MCF 10A (cell line): ENCODE data around the gene PARD3. TPM values are rescaled to one million over a fixed set of nuclear protein-coding genes. Genes with fewer than 3 reads are reported as not detected.

Source experiments
- BruUV-seq: library from RNA; stranded (reverse); fragments of 400-500 nt; replicated peaks from 2 replicates; lab custom pipeline; 2021; lab: Mats Ljungman, UMichigan
- CTCF ChIA-PET: fragments of 300-600 bp; sonication (Branson Sonifier 250); formaldehyde crosslinking; extraction: SDS; loops from one replicate; lab custom pipeline; 2021; ENCODE audit warnings: antibody characterized with exemption, inconsistent platforms; lab: Yijun Ruan, JAX
- POLR2A ChIA-PET: fragments of 300-600, 350-650 bp; sonication (Branson Sonifier 250); formaldehyde crosslinking; extraction: SDS; loops from one replicate; lab custom pipeline; 2020; ENCODE audit warnings: antibody characterized with exemption, inconsistent platforms; lab: Yijun Ruan, JAX
- DNase-seq: peaks from one replicate; pipeline ENCODE4 v3.0.0-alpha.2; 2018; ENCODE audit not compliant: unreplicated experiment
- H3K27ac Mint-ChIP-seq: one replicate; pipeline ENCODE4 v1.8.0; 2022; ENCODE audit warnings: mild to moderate bottlenecking, low read depth, mixed read lengths; ENCODE audit not compliant: unreplicated experiment
- H3K27me3 Mint-ChIP-seq: one replicate; pipeline ENCODE4 v1.8.0; 2022; ENCODE audit warnings: mixed read lengths; ENCODE audit not compliant: insufficient read depth, unreplicated experiment
- H3K36me3 Mint-ChIP-seq: one replicate; pipeline ENCODE4 v1.8.0; 2022; ENCODE audit warnings: mild to moderate bottlenecking, moderate library complexity, mixed read lengths; ENCODE audit not compliant: insufficient read depth, unreplicated experiment
- H3K4me1 Mint-ChIP-seq: one replicate; pipeline ENCODE4 v1.8.0; 2022; ENCODE audit warnings: mixed read lengths; ENCODE audit not compliant: insufficient read depth, unreplicated experiment
- H3K4me3 Mint-ChIP-seq: one replicate; pipeline ENCODE4 v1.8.0; 2022; ENCODE audit warnings: mild to moderate bottlenecking, moderate library complexity, mixed read lengths; ENCODE audit not compliant: unreplicated experiment
- H3K9me3 Mint-ChIP-seq: one replicate; pipeline ENCODE4 v1.8.0; 2022; ENCODE audit warnings: mixed read lengths; ENCODE audit not compliant: unreplicated experiment
- CTCF ChIP-seq: fragments of 200-600 bp; IDR thresholded peaks from one replicate; pipeline ENCODE4 v1.8.0; 2022; ENCODE audit warnings: antibody characterized with exemption, mild to moderate bottlenecking; ENCODE audit not compliant: unreplicated experiment
- intact Hi-C: fragments of 100-400 bp; cut with micrococcal nuclease; formaldehyde crosslinking; loops from 2 replicates; pipeline ENCODE4 v1.14.1; 2022
- total RNA-seq: library from RNA; stranded (reverse); gene quantifications from 2 replicates; pipeline ENCODE4 v1.2.3, GENCODE V29; 2022

Gene PARD3
- total RNA-seq, 1 experiment from 2014 or later: 70.0 TPM

- no peak overlapping the region for H3K4me3 Mint-ChIP-seq
- CTCF ChIA-PET: no interaction called here
- H3K4me1 Mint-ChIP-seq: peaks cover 7% of the 10 kb centered on the region
- H3K27me3 Mint-ChIP-seq: no peaks in the 10 kb centered on the region
- TF ChIP-seq CTCF: no peak
- intact Hi-C loops: no loop called here
- peaks cover 8% of the 10 kb centered on the region for H3K9me3 Mint-ChIP-seq
- POLR2A ChIA-PET: no interaction called here
- no peaks in the 10 kb centered on the region for H3K36me3 Mint-ChIP-seq
- DNase-seq: no peak
- no peak overlapping the region for H3K27ac Mint-ChIP-seq
- no TSS peak for BruUV-seq
Measured at GRCh38 chr10:34091635-34092195, 723.4 kb downstream of the PARD3 start.

GRCh38 chr10:34089253-34089652, 725.8 kb downstream of the PARD3 start:
- ChIA-PET POLR2A (no interaction called here), CTCF (no interaction called here)
- no peak overlapping the region for H3K4me3 Mint-ChIP-seq
- intact Hi-C loops: no loop called here
- H3K4me1 Mint-ChIP-seq: peaks cover 7% of the 10 kb centered on the region
- DNase-seq: no peak
- H3K36me3 Mint-ChIP-seq: no peaks in the 10 kb centered on the region
- no peaks in the 10 kb centered on the region for H3K27me3 Mint-ChIP-seq
- no peak for TF ChIP-seq CTCF
- no peak overlapping the region for H3K27ac Mint-ChIP-seq
- H3K9me3 Mint-ChIP-seq: peaks cover 5% of the 10 kb centered on the region
- BruUV-seq: no TSS peak

- no peak overlapping the region for H3K4me3 Mint-ChIP-seq
- no peaks in the 10 kb centered on the region for H3K27me3 Mint-ChIP-seq
- peaks cover 14% of the 10 kb centered on the region for H3K9me3 Mint-ChIP-seq
- ChIA-PET POLR2A (no interaction called here), CTCF (interaction anchor here (0.7 kb wide), 1 partner anchor 190 kb away, joined by 3 read pairs; no protein-coding TSS in a partner anchor)
- TF ChIP-seq CTCF: no peak
- DNase-seq: no peak
- BruUV-seq: no TSS peak
- H3K36me3 Mint-ChIP-seq: no peaks in the 10 kb centered on the region
- intact Hi-C loops: no loop called here
- peaks cover 7% of the 10 kb centered on the region for H3K4me1 Mint-ChIP-seq
- no peak overlapping the region for H3K27ac Mint-ChIP-seq
Measured at GRCh38 chr10:34088208-34088794, 726.8 kb downstream of the PARD3 start.

GRCh38 chr10:34087095-34087418, 728.0 kb downstream of the PARD3 start:
- DNase-seq: no peak
- intact Hi-C loops: no loop called here
- Mint-ChIP-seq H3K36me3 (no peaks in the 10 kb centered on the region), H3K27ac (no peak overlapping the region), H3K27me3 (no peaks in the 10 kb centered on the region), H3K9me3 (peaks cover 14% of the 10 kb centered on the region), H3K4me3 (no peak overlapping the region), H3K4me1 (no peaks in the 10 kb centered on the region)
- POLR2A ChIA-PET: no interaction called here
- no TSS peak for BruUV-seq
- no peak for TF ChIP-seq CTCF
- CTCF ChIA-PET: interaction anchor here (0.7 kb wide), 1 partner anchor 62 kb away, joined by 3 read pairs; no protein-coding TSS in a partner anchor
